ENCODE results near the gene XKR7.
A peak's percentile ranks its signal among the peaks of the same experiment; 100 is the strongest.

XKR7 gene

GRCh38 chr20:31979713-31980426, 11.9 kb downstream of the XKR7 start:
- no peak for DNase-seq

GRCh38 chr20:31981784-31982183, 13.8 kb downstream of the XKR7 start:
- DNase-seq, result no peak

- DNase-seq, result peak in 1 of 14 donors; percentile 39
Measured at GRCh38 chr20:31984981-31985471, 17.1 kb downstream of the XKR7 start.

- no peak for DNase-seq
Measured at GRCh38 chr20:31987744-31988143, 19.8 kb downstream of the XKR7 start.

- no peak for DNase-seq
Measured at GRCh38 chr20:31988430-31989015, 20.6 kb downstream of the XKR7 start.

- DNase-seq, result peak in 1 of 14 donors; percentile 75
Measured at GRCh38 chr20:31989030-31989645, 21.2 kb downstream of the XKR7 start.

- peak in 2 of 14 donors; percentile 31 to 86 for DNase-seq
Measured at GRCh38 chr20:31990641-31991338, 22.8 kb downstream of the XKR7 start.

GRCh38 chr20:31991339-31991705, 23.4 kb downstream of the XKR7 start:
- DNase-seq, result peak in 1 of 14 donors; percentile 86

GRCh38 chr20:31992086-31992485, 24.1 kb downstream of the XKR7 start:
- peak in 1 of 14 donors; percentile 86 for DNase-seq

GRCh38 chr20:31996996-31997395, 29.0 kb downstream of the XKR7 start:
- no peak for DNase-seq

- DNase-seq, result no peak
Measured at GRCh38 chr20:31998246-31998645, 30.3 kb downstream of the XKR7 start.

GRCh38 chr20:32003325-32003724, 35.4 kb downstream of the XKR7 start:
- no peak for DNase-seq

GRCh38 chr20:32004963-32005362, 37.0 kb downstream of the XKR7 start:
- DNase-seq, result no peak

GRCh38 chr20:32006053-32006452, 38.1 kb downstream of the XKR7 start:
- no peak for DNase-seq

- DNase-seq, result peak in 1 of 14 donors; percentile 92
Measured at GRCh38 chr20:32006841-32007786, 39.2 kb downstream of the XKR7 start.

- peak in 1 of 14 donors; percentile 89 for DNase-seq
Measured at GRCh38 chr20:32007787-32008616, 40.1 kb downstream of the XKR7 start.

- DNase-seq, result no peak
Measured at GRCh38 chr20:32009564-32009963, 41.6 kb downstream of the XKR7 start.

- no peak for DNase-seq
Measured at GRCh38 chr20:32010101-32010500, 42.1 kb downstream of the XKR7 start, which contains the start of gene CCM2L. CCM2L (plus strand) TSS chr20:32010438; CDS start chr20:32010455, 17 bp downstream.

GRCh38 chr20:32010666-32011065, 42.7 kb downstream of the XKR7 start:
- DNase-seq, result no peak

- no peak for DNase-seq
Measured at GRCh38 chr20:32012159-32012688, 44.3 kb downstream of the XKR7 start.

- DNase-seq, result no peak
Measured at GRCh38 chr20:32013326-32013725, 45.4 kb downstream of the XKR7 start.
